22Rv1 (cell line): ENCODE results near the gene LYPD3.

Experiments used
- H3K27ac ChIP-seq: fragments of 450-650 bp; 2 replicates; pipeline ENCODE4 v1.5.1; 2017
- ZFX ChIP-seq: fragments of 450-650 bp; IDR thresholded peaks from 2 replicates; pipeline ENCODE4 v1.6.1; 2017; ENCODE audit warnings: antibody characterized with exemption, borderline replicate concordance
- TF ChIP-seq, protein P1 (sequence below): fragments of 450-650 bp; IDR thresholded peaks from 2 replicates; pipeline ENCODE4 v1.5.1; 2017; ENCODE audit warnings: mild to moderate bottlenecking

The LYPD3 gene

DNA sequence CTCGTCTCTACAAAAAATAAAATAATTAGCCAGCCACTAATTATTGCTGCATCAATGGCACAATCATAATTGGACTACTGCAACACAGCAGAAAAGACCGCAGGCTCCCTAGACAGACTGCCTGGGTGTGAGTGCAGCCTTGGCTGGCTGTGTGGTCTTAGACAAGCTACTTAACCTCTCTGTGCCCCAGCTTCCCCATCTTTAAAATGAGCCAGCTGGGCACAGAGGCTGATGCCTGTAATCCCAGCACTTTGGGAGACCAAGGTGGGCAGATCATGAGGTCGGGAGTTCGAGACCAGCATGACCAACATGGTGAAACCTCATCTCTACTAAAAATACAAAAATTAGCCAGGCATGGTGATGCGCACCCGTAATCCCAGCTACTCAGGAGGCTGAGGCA is 31.7 kb downstream of the LYPD3 start:
- TF ChIP-seq, protein P1, sequence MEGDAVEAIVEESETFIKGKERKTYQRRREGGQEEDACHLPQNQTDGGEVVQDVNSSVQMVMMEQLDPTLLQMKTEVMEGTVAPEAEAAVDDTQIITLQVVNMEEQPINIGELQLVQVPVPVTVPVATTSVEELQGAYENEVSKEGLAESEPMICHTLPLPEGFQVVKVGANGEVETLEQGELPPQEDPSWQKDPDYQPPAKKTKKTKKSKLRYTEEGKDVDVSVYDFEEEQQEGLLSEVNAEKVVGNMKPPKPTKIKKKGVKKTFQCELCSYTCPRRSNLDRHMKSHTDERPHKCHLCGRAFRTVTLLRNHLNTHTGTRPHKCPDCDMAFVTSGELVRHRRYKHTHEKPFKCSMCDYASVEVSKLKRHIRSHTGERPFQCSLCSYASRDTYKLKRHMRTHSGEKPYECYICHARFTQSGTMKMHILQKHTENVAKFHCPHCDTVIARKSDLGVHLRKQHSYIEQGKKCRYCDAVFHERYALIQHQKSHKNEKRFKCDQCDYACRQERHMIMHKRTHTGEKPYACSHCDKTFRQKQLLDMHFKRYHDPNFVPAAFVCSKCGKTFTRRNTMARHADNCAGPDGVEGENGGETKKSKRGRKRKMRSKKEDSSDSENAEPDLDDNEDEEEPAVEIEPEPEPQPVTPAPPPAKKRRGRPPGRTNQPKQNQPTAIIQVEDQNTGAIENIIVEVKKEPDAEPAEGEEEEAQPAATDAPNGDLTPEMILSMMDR: no peak
- TF ChIP-seq ZFX: no peak

DNA sequence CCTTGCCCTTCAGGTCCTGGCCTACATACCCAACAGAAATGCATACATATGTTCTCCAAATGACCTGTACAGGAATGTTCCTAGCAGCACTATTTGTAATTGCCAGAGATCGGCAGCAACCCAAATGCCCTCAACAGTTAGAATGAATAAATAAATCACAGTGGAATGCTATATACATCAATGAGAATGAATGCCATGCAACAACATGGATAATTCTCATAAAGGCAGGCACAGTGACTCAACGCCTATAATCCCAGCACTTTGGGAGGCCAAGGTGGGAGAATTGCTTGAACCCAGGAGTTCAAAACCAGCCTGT is 32.1 kb downstream of the LYPD3 start:
- no peak for TF ChIP-seq ZFX
- TF ChIP-seq, protein P1: no peak
- H3K27ac ChIP-seq: no peak overlapping the region

More for the DNA sequence above, 31.7 kb downstream of the LYPD3 start:
- H3K27ac ChIP-seq: no peak overlapping the region

DNA sequence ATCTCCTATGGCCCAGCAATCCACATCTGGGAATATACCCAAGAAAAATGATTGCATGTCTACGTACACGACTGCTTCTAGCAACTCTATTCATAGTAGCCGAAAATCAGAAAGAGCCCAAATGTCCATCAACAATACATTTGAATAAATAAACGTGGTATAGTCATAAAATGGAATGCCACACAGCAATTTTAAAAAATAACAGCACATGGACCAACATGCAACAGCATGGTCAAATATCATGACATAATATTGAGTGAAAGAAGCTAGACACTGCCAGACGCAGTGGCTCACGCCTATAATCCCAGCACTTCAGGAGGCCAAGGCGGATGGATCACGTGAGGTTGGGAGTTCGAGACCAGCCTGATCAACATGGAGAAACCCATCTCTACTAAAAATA is 34.4 kb downstream of the LYPD3 start:
- TF ChIP-seq, protein P1: no peak
- TF ChIP-seq ZFX: no peak
- no peak overlapping the region for H3K27ac ChIP-seq

DNA sequence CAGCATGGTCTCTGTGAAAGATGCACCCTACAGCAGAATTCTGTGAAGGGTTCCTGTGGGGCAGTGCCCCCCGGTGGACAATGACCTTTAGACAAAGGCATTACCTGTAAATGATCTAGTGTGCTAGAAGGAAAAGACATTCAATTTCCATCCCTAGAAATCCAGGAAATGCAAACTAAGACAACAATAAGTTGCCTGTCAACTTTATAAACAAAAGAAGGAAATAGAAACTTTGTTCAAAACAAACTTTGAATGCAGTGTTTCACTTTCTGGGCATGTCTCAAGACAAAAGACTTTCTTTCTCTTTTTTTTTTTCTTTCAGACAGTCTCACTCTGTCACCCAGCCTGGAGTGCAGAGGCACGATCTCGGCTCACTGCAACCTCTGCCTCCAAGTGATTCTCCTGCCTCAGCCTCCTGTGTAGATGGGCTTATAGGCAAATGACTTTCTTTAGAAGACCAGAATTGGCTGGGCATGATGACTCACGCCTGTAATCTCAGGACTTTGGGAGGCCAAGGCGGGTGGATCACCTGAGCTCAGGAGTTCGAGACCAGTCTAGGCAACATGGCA is 35.2 kb downstream of the LYPD3 start:
- H3K27ac ChIP-seq: no peak overlapping the region
- TF ChIP-seq, protein P1: peak; percentile 30
- TF ChIP-seq ZFX: no peak

DNA sequence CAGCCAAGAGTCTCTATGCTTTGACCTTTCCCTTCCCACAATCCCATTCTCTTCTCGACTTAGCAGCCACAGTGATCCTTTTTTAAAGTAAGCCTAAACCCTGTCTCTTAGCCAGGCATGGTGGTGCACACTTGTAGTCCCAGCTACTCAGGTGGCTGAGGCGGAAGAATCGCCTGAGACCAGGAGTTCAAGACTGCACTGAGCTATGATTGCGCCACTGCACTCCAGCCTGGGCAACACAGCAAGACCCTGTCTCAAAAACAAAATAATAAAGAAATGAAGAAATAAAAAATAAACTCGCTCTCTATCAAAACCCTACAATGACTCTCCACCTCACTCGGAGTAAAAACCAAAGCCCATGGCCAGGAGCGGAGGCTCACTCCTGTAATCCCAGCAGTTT is 36.0 kb downstream of the LYPD3 start:
- H3K27ac ChIP-seq: no peak overlapping the region
- no peak for TF ChIP-seq ZFX
- TF ChIP-seq, protein P1: no peak

DNA sequence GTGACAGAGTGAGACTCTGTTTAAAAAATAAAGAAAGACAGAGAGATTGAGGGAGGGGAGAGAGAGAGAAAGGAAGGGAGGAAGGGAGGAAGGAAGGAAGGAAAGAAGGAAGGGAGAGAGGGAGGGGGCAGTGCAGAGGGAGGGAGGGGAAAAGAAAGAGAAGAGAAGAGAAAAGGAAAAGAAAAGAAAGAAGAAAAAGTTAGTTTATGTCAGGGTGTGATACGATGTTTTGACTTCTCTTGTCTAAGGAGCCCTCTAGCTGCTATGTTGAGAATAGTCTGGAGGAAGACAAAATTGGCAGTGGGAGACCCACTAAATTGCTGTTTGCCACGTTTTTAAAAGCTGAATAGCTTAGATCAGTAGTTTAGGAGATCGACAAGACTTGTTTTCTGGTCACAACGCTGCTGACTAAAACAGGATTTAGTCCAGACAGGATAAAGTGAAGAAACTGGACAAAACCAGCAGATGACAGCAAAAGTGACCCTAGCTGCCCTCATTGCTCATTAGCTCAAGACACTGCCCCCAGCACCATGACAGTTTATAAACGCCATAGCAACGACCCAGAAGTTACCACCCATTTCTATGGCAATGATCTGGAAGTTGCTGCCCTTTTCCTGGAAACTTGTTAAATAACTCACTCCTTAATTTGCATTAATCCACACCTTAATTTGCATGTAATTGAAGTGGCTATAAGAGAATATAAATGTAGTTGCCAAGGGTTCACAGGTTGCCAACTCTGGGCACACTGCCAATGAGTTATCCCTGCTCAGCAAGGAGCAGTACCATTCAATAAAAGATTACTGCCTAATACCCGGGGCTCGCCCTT is 39.6 kb downstream of the LYPD3 start:
- TF ChIP-seq, protein P1: peak; percentile 68
- no peak for TF ChIP-seq ZFX
- H3K27ac ChIP-seq: peak overlapping the region; percentile 68

DNA sequence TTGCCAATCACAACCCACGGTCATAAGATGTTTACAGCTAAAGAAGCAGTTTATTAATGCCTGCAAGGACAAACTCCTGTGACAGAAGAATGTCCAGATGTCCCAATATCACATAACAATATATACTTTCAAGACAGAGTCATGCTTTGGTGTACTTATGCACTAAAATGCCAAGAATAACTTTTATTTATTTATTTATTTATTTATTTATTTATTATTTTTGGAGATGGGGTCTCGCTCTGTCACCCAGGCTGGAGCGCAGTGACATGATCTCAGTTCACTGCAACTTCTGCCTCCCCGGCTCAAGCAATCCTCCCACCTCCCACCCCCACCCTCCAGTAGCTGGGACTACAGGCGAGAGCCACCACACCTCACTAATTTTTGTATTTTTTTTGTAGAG is 41.6 kb downstream of the LYPD3 start:
- TF ChIP-seq ZFX: no peak
- TF ChIP-seq, protein P1: no peak
- H3K27ac ChIP-seq: no peak overlapping the region
